AML-193 (cell line): ENCODE measurements around the gene RRP8.

Experiments used
- DNase-seq, 2 experiments: peaks; one replicate each; lab custom pipeline; 2025; lab: John Stamatoyannopoulos, UW

RRP8 gene

DNA sequence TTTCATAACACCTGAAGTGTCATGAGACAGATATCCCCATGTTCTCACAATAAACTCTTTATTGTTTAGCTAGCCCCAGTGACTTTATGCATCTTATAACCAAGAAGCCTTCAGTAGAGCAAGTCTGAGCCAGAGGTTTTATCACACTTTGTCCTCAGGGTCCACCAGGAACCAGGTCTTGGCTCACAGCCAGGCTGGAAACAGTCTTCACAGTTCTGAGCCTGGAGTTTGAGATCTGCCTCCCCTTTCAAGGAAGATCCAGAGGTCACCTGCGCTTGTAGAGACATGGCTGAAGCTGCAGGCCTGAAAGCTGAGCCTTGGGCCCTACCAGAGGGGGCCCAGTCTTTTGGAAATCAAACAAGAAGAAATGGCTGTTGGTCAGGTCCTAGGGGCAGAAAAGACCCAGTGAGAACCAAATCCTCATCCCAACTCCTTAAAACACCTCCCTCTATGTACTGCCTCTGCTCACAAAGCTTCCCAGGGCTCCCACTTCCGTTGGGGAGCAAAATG is 3.5 kb downstream of the RRP8 start:
- DNase-seq, result no peak

DNA sequence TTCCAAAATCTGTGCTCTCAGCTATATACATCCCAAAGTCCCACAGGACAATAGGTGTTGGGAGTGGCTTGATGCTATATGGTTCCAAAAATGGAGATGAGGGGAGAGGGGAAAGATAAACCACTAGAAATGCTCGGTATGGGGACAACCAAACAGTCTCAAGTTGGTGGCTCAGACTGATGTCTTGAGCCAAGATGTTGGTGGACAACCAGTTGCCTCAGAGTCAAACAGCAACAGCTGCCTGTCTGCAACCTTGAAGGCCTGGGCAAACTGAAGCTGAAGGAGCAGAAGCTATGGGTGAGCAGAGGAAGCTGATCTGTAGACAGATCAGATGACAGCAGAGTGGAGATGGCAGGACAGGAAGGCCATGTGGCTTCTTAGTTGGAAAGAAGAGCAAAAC is 4.0 kb downstream of the RRP8 start:
- DNase-seq, result no peak

GRCh38 chr11:6598555-6598954 is 4.9 kb downstream of the RRP8 start:
- DNase-seq, result no peak

GRCh38 chr11:6596239-6596877 is 7.1 kb downstream of the RRP8 start:
- DNase-seq, result no peak

GRCh38 chr11:6594142-6594768 is 9.2 kb downstream of the RRP8 start:
- DNase-seq, result no peak

DNA sequence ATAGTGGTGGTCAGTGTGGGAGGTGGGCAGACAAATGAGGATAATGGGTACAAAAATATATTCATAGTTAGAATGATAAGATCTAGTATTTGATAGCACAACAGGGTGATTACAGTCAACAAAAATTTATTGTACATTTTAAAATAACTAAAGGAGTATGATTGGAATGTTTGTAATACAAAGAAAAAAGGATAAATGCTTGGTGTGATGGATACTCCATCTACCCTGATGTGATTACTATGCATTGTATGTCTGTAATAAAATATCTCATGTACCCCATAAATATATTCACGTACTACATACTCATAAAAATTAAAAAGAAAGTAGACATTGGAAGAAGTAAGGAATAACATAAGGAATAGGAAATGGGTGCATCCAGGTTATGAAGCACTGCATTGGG is 15.4 kb downstream of the RRP8 start:
- no peak for DNase-seq

- DNase-seq, result no peak
Observed at GRCh38 chr11:6587360-6587953, 16.0 kb downstream of the RRP8 start.

DNA sequence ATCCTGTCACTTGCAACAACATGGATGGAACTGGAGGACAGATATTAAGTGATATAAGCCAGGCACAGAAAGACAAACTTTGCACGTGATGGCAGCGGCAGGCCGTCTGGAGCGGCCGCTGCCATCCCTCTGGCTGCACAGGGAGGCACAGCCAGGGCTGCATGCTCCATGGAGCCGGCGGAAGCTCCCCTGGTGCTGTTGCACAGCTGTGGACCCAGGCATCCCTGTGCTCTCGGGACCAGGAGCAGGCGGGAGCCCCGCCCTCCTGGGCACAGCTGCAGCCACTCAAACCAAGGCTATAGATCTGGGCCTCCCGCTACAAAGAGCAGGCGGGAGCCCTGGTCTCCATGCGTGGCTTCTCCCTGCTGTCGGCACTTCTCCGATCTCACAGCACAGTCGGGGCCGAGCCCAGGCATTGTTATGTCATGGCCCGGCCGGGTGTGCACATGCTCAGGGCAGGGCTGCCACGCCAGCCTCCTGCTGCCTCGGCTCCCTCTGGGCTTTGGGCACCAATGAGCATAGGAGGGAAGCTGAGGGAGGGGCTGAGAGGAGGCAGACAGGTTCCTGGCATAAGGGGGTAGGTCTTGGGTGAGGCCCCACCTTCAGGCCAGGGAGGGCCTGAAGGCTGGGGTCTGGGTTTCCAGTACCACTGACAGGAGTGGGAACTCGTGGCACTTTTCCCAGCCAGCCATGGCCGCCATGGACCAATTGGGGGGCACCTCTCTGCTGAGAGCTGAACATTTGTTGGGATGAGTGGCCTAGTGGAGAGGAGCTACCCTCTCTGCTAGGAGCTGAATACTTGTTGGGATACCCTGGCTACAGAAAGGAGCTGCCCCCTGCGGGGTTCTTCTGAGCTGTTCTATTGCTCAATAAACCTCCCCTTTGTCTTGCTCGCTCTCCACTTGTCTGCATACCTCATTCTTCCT is 16.7 kb downstream of the RRP8 start:
- no peak for DNase-seq

GRCh38 chr11:6584528-6584927 is 18.9 kb downstream of the RRP8 start:
- DNase-seq, result no peak

- no peak for DNase-seq
Observed at GRCh38 chr11:6583584-6583983, 19.8 kb downstream of the RRP8 start.

- DNase-seq, result no peak
Observed at GRCh38 chr11:6579681-6580080, 23.7 kb downstream of the RRP8 start.

- no peak for DNase-seq
Observed at GRCh38 chr11:6578134-6578533, 25.3 kb downstream of the RRP8 start.

DNA sequence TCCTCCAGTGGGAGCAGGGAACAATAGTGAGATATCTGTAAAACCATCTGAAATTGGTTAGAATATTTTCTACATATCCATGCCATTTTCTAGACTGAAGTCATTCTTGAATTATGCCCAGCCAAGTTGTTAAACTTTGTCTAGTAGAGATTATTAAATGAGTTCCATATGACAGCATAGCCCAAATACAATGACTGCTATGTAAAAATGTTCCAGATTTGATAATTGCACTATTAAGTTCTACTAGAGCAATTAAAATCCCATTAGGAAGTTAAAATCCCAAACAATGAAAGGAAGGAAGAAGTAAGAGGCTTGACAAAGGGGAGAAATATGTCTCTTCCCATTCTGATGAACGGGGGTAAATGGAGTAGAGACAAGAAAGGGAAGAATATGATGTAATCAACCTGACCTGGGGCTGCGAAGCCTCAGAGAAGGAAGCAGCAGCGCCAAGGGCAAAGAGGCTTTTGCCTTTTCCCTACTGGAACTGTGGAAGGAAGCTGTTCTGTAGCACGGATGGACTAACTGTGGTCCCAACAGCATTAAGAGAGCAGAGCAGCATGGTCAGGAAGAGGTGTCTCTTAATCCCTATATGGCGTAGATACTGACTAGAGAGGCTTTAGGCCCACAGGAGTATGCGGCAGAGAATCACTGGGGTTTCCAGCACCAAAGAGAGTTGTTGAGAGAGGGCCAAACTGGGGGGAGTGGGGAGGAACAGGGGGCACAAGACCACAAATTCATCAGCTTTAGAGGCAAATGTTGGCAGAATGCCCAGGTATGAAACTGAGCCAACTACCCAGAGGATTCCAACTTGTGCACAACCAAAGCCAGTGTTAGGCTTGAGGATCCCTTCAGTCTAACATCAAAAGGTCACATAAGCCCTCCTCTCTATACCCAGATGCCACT is 26.7 kb downstream of the RRP8 start:
- no peak for DNase-seq

DNA sequence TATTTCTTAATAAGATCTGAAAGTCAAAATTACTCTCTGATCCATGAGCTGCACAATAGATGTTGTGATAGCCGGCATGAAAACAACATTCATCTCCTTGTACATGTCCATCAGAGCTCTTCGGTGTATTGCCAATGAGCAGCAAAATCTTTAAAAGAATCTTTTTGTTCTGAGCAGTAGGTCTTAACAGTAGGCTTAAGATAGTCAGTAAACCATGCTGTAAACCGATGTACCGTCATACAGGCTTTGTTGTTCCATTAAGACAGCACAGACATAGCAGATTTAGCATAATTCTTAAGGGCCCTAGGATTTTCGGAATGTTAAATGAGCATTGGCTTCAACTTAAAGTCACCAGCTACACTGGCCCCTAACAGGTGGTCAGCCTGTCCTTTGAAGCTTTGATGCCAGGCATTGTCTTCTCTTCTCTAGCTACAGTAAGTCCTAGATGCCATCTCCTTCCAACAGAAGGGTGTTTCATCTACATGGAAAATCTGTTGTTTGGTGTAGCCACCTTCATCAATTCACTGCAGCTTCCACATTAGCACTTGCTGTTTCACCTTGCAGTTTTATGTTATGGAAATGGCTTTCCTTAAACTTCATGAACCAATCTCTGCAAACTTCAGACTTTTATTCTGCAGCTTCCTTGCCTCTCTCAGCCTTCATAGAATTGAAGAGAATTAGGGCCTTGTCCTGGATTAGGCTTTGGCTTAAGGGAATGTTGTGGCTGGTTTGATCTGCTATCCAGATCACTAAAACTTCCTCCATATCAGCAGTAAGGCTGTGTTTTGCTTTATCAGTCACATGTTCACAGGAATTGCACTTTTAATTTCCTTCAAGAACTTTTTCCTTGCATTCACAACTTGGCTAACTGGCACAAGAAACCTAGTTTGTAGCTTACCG is 28.4 kb downstream of the RRP8 start:
- no peak for DNase-seq

DNA sequence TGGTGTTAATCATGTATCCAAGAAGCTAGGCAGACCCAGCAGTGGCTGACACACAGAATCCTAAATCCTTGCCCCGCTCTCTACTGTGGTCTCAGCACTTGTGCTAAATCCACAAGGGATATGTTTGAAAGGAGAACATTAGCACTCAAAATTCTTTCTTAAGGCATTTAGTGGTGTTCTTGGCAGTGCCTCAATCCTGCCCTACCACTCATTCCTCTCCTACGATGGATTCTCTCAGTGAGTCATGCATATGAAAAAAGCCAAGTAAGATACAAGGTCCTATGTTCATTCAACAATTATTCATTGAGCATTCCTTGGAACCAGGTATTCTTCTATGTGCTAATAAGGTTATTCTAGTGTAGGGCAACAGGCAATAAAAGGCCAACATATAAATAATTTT is 31.2 kb downstream of the RRP8 start:
- no peak for DNase-seq

DNA sequence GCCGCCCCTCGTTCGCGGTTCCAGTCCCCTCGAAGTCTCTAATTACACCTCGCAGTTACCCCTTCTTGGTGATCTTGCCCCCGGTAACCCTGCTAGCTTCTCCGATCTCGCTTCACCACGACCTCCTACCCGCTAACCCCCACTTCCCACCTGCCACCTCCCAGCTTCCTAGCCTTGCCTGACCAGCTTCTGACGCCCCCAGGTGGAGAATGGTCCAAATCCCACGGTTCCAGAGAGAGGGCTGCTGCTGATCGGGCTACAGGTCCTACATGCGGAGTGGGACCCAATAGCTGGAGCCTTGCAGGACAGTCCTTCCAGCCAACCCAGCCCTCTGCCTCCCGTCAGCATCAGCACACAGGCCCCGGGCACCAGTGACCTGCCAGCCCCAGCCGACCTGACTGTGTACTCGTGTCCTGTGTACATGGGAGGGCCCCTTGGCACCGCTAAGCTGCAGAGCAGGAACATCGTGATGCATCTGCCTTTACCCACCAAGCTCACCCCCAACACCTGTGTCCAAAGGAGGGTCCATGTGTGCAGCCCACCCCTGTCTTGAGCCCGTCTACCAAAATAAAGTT is 31.9 kb downstream of the RRP8 start:
- DNase-seq, result no peak

- no peak for DNase-seq
Observed at GRCh38 chr11:6570691-6571427, 32.6 kb downstream of the RRP8 start.

DNA sequence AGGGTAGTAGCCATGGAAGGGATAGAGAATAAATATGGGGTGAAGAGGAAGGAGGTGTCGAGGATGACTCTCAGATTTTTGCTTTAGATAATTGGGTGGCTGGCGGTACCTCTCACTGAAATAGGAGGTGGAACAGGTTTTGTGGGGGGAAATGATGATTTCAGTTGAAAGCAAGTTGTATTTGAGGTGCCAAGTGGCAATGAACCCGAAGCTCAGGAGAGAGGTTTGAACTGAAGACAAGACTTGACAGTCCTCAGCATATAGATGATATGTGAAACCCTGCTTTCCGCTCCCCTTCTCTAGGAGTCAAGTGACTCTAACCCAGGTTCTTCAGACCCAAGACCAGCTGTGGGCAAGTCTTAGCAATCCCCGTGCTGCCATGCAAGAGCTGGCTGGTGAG is 33.7 kb downstream of the RRP8 start:
- no peak for DNase-seq

DNA sequence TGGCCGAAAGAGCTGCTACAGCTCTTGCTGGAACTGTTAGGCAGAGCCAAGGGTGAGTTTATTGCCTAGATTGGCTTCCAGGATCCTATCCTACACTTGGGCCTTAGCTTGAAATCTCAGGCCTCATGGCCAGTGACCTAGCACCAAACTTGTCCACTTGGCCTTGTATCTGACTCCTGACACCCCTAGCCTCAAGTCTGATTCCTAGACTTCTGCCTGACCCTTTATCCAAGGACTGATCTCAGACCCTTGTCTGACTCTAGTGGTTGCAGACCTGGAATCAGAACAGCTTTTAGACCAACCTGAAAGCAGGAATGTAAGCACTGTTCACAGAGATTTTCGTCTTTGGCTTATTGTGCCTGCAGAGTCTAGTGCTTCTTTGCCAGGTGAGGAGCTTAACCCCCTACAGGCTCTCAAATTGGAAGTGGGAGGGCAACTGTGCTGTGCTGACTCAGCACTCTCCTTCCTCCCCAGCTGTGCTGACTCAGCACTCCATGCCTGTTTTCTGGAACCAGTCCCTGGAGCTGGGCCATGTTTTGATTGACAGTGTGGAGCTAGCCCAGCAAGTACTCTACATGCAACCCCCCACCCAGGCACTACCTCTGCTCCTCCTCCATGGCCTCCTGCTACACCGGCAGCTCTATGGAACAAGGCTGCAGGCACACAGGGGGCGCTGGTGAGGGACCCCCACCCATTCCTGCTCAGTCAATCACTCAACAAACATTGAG is 35.1 kb downstream of the RRP8 start:
- DNase-seq, result no peak
